HG03060 (cell line): Measurements from ENCODE around the gene TRPC3.
"Not testable (repeated sequence)": the region's sequence is repeated elsewhere in the genome, so short reads cannot be mapped to it uniquely, and the experiment has no call there.

Experiments
- ATAC-seq: cut with Tn5 transposase; IDR thresholded peaks from one replicate; pipeline ENCODE4 v1.9.1; 2021; ENCODE audit warnings: low read depth, moderate number of reproducible peaks; ENCODE audit not compliant: unreplicated experiment

The TRPC3 gene

GRCh38 chr4:121950680-121951520 is 960 bp downstream of the TRPC3 start:
- ATAC-seq, result no peak

DNA sequence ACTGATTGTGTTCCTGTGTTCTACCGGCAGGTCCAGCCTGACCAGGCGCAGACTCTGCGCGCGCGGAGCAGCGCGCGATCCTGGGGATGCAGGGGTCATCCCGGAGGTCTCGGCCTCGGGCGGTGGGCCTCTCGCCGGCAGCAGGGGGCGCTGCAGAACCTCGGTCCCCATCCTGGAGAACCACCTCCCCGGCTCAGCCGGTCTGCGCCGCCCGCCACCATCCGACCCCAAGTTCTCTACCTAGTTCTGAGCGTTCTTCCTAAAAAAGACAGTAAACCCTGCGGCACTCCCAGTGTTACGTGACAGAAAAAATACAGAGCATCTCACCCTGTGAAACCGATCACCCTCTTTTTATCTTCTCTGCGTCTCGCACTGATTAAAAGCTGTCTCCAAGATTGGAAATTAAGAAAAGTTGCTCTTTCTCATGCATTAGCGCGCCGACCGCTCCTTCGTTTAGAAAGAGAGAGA is 1.6 kb downstream of the TRPC3 start:
- ATAC-seq, result peak; percentile 74

GRCh38 chr4:121946644-121947043 is 5.2 kb downstream of the TRPC3 start:
- no peak for ATAC-seq

- no peak for ATAC-seq
Measured at GRCh38 chr4:121943941-121944340, 7.9 kb downstream of the TRPC3 start.

DNA sequence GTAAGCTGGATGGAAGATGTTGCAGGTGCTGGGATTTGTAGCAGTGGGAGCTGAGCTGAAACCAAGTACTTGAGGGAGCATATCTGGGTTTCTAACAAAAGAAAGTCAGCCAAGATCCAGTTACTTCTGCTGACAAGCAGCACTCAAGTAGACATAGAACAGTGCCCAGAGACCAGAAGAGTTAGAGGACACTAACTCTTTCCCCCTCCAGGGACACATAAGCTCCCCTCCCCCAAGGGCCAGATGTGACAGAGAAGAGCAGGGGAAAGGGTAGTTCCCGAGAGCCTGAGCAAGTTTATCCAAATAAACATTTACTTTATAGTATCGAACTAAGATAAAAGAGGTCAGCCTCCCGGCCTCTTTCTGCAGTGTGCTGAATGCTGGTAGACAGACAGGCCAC is 12.2 kb downstream of the TRPC3 start:
- no peak for ATAC-seq

- no peak for ATAC-seq
Measured at GRCh38 chr4:121938282-121939092, 13.4 kb downstream of the TRPC3 start.

DNA sequence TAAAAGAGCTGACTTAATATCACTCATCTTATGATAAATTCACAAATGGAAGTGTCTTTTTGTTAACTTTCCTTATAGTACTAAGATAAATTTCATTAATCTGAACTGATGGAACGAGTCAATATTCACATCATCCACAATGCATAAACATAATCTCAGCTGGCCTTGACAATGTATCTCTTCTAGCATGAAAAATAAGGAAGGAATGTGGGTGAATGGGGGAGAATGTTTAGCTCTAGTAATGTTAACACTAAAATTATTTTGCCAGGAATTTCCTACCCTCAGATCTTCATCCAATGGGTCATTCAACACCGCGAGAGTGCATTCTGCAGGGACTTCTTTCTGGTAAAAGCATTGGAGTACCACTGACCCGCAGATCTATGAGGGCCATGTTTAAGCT is 15.8 kb downstream of the TRPC3 start:
- ATAC-seq, result no peak

- ATAC-seq, result no peak
Measured at GRCh38 chr4:121934635-121935034, 17.2 kb downstream of the TRPC3 start.

DNA sequence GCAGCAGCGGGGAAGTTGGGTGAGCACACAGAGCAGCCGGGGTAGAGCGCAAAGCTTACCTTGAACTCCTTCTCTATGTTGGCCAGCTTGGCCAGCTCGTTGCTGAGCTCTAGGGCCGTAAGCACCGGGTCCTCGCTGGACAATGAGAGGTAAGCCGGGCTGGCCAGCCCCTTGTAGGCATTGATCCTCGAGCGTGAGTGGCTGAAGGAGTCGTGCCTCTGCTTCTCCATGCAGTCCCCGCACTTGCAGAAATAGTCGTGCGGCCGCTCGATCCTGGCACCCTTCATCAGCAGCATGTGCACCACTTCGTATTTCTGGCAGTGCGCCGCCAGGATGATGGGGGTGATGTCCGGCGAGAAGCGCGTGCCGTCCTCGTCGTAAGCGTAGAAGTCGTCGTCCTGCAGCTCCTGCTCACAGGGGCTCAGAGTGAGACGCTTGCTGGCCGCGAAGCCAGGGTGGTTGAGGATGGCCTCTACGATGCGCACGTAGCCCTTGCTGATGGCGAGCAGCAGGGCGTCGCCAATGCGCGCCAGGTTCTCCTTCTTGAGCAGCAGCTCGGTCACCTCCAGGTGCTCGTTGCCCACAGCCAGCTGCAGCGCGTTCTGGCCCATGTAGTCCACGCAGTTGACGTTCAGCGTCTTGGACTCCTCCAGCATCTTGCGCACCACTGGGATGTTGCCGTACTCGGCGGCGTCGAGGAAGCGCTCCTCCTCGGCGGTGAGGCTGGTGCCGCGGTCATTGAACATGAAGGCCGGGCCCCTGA is 19.5 kb downstream of the TRPC3 start:
- ATAC-seq, result no peak

GRCh38 chr4:121930304-121930703 is 21.6 kb downstream of the TRPC3 start:
- no peak for ATAC-seq

- no peak for ATAC-seq
Measured at GRCh38 chr4:121927948-121928347, 23.9 kb downstream of the TRPC3 start.

DNA sequence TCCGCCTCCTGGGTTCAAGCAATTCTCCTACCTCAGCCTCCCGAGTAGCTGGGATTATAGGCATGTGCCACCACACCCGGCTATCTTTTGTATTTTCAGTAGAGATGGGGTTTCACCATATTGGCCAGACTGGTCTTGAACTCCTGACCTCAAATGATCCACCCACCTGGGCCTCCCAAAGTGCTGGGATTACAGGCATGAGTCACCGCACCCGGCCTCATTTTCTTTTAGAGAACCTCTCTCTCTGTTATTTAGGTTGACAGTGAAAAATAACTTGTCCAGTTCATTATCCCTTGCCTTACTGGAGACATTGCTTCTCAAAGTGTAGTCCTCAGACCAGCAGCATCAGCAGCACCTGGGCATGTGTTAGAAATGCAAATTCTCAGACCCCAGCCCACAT is 25.4 kb downstream of the TRPC3 start:
- ATAC-seq, result not testable (repeated sequence)

DNA sequence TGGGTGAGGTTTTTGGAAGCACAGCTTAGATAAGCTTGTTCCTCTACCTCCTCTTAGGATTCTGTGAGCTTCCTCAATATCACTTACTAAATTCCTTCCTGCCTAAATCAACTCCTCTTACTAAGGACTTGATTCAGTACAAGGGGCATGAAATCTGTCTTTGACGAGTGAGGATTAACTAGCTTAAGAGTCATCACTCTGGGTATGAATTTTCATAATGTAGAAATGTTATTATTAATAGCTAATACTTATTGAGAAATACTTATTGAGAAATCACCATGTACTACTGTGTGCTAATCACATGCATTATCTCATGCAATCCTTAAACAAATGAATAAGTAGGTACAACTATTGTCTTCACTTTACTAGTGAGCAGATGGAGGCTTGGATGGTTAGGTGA is 28.6 kb downstream of the TRPC3 start:
- no peak for ATAC-seq

GRCh38 chr4:121913667-121914066 is 38.2 kb downstream of the TRPC3 start:
- ATAC-seq, result no peak

DNA sequence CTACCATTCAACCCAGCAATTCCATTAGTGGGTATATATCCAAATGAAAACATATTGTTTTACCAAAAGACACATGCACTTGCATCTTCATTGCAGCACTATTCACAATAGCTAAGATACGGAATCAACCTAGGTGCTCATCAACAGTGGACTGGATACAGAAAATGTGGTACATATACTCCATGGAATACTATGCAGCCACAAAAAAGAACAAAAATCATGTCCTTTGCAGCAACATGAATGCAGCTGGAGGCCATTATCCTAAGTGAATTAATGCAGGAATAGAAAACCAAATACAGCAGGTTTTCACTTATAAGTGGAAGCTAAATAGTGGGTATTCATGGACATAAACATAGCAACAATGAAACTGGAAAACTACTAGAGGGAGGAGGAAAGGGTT is 43.5 kb downstream of the TRPC3 start:
- ATAC-seq, result no peak

DNA sequence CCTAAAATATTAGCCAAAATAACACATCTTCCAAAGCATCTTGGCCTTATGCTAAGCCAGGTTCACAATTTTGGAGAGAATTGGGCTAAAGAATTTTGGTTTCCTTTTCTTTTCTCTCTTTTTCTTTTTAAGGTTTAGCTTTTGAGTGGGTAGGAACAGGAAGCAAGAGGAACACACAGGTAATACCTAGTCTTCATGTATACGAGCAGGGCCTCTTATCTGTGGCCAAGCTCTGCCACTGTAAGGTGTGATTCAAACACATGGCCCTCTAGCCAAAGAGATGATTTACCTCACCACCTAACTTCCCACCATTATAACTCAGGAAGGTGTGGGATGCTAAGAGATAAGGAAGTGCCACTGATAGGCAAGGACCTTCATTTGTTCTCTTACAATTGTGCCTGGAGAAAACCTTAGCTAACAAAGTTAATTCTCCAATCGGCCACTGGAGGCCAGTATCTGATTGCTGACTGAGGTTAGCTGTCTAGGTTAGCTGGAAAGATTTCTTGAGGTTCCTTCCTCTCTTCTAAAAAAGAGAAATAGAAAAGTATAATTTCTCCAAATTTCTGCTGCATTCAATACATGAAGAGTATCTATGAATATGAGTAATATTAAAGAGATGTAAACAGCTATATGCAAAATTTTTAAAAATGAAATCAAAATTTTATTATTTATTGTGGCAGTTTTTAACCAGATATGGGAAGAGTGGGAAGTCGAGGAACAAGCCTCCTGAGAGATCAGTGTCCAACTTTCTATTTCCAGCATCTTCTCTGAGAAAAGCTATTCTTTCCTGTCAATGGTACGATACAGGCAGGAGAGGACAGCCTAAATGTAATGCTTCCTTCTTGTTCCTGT is 51.5 kb downstream of the TRPC3 start:
- peak; percentile 85 for ATAC-seq

DNA sequence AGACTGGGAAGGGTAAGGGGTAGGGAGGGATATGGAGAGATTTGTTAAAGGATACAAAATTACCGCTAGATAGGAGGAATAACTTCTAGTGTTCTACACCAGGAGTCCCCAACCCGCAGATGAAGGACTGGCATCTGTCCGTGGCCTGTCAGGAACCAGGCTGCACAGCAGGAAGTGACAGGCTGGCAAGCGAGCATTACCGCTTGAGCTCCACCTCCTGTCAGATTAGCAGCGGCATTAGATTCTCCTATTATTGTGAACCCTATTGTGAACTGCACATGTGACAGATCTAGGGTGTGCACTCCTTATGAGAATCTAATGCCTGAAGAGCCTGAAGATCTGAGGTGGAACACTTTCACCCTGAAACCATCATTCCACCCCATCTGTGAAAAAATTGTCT is 53.7 kb downstream of the TRPC3 start:
- ATAC-seq, result no peak

GRCh38 chr4:121888134-121888533 is 63.7 kb downstream of the TRPC3 start:
- ATAC-seq, result no peak

- ATAC-seq, result no peak
Measured at GRCh38 chr4:121885115-121885514, 66.7 kb downstream of the TRPC3 start.

GRCh38 chr4:121881158-121881557 is 70.7 kb downstream of the TRPC3 start:
- ATAC-seq, result no peak
